Keratinocyte (primary cell): ENCODE measurements around the gene PSD4. TPM values are rescaled to one million over a fixed set of nuclear protein-coding genes. Genes with fewer than 3 reads are reported as not detected.

Experiments
- DNase-seq: peaks from one replicate; pipeline ENCODE4 v3.0.0-alpha.2; 2011; ENCODE audit warnings: low read depth, missing footprints, low spot score
- FAIRE-seq: peaks from 2 replicates; lab custom pipeline; 2011; peaks lifted over from hg19 to GRCh38; lab: Jason Lieb, UNC
- H2AFZ ChIP-seq: 2 replicates; pipeline ENCODE4 v1.6.0; 2012; ENCODE audit warnings: low read length, control low read depth, inconsistent platforms; ENCODE audit not compliant: control insufficient read depth
- H3K27ac ChIP-seq: 2 replicates; pipeline ENCODE4 v1.5.1; 2011; ENCODE audit warnings: low read length; ENCODE audit not compliant: control insufficient read depth, insufficient read depth
- H3K27me3 ChIP-seq: 3 replicates; pipeline ENCODE4 v1.6.0; 2011; ENCODE audit warnings: low read length; ENCODE audit not compliant: control insufficient read depth, insufficient read depth; ENCODE audit errors: extremely low read depth
- H3K36me3 ChIP-seq, 2 experiments: 2 replicates in 1 of 2; 3 replicates in 1 of 2; pipeline ENCODE4 v1.5.1; 2011; ENCODE audit warnings: low read length in 2 of 2, mild to moderate bottlenecking in 1 of 2; ENCODE audit not compliant: control insufficient read depth in 2 of 2, insufficient read depth in 2 of 2; ENCODE audit errors: extremely low read depth in 1 of 2
- H3K4me1 ChIP-seq: 3 replicates; pipeline ENCODE4 v1.5.1; 2011; ENCODE audit warnings: low read length; ENCODE audit not compliant: control insufficient read depth, insufficient read depth; ENCODE audit errors: extremely low read depth
- H3K4me2 ChIP-seq: 3 replicates; pipeline ENCODE4 v1.6.0; 2011; ENCODE audit warnings: low read depth, low read length; ENCODE audit not compliant: control insufficient read depth, insufficient read depth; ENCODE audit errors: extremely low read depth
- H3K4me3 ChIP-seq, 3 experiments: fragments of 200-600 bp in 1 of 3; sonication (generic) in 1 of 3; 2 replicates in 2 of 3; 3 replicates in 1 of 3; pipeline ENCODE4 v1.5.1; 2011 to 2016; ENCODE audit warnings: low read length in 3 of 3, mild to moderate bottlenecking in 3 of 3, control low read depth in 2 of 3, inconsistent platforms in 1 of 3, low read depth in 1 of 3, mixed read lengths in 1 of 3, mixed run types in 1 of 3, moderate library complexity in 1 of 3; ENCODE audit not compliant: control insufficient read depth in 2 of 3, insufficient read depth in 2 of 3; ENCODE audit errors: extremely low read depth in 1 of 3
- H3K79me2 ChIP-seq: 2 replicates; pipeline ENCODE4 v1.6.0; 2012; ENCODE audit warnings: low read length; ENCODE audit not compliant: control insufficient read depth, insufficient read depth
- H3K9ac ChIP-seq: 3 replicates; pipeline ENCODE4 v1.6.0; 2011; ENCODE audit warnings: low read length; ENCODE audit not compliant: control insufficient read depth, insufficient read depth; ENCODE audit errors: extremely low read depth
- H3K9me1 ChIP-seq: 3 replicates; pipeline ENCODE4 v1.6.0; 2011; ENCODE audit warnings: low read length; ENCODE audit not compliant: control insufficient read depth, insufficient read depth; ENCODE audit errors: extremely low read depth
- H3K9me3 ChIP-seq: 2 replicates; pipeline ENCODE4 v1.5.1; 2012; ENCODE audit warnings: low read depth, low read length; ENCODE audit not compliant: control insufficient read depth
- H4K20me1 ChIP-seq: 3 replicates; pipeline ENCODE4 v1.6.0; 2011; ENCODE audit warnings: low read length; ENCODE audit not compliant: control insufficient read depth, insufficient read depth; ENCODE audit errors: extremely low read depth
- CTCF ChIP-seq, 3 experiments: IDR thresholded peaks in 1 of 3; conservative IDR thresholded peaks in 1 of 3; optimal IDR thresholded peaks in 1 of 3; 2 replicates in 2 of 3; 3 replicates in 1 of 3; pipeline versions ENCODE3 to v1.5.1; 2011; ENCODE audit warnings: low read length in 3 of 3, mild to moderate bottlenecking in 3 of 3, moderate library complexity in 2 of 3, control low read depth in 1 of 3, inconsistent platforms in 1 of 3; ENCODE audit not compliant: insufficient read depth in 2 of 3; ENCODE audit errors: extremely low read depth in 1 of 3
- EZH2 ChIP-seq: IDR thresholded peaks from one replicate; pipeline ENCODE4 v1.6.1; 2012; ENCODE audit warnings: inconsistent platforms, mild to moderate bottlenecking, low read length, moderate library complexity
- dilution Hi-C: fragments of 300-500 bp; cut with MboI; formaldehyde crosslinking; loops from one replicate; pipeline ENCODE4 v1.7.0; 2020; ENCODE audit warnings: low sequenced_read_pairs; ENCODE audit not compliant: extremely low pct_ligation_motif_present
- polyA plus RNA-seq, 5 experiments: library from polyadenylated mRNA; depleted of rRNA in 3 of 5; stranded (reverse) in 3 of 5; stranded (forward) in 1 of 5; unstranded in 1 of 5; fragments of >200 nt; gene quantifications; 1 replicate in 1 of 5; 2 replicates in 3 of 5; 3 replicates in 1 of 5; pipeline versions ENCODE4 v1.2.1 to v1.2.3, GENCODE V29; 2011 to 2012; ENCODE audit warnings: missing spikeins in 2 of 5, low read depth in 1 of 5, low replicate concordance in 1 of 5

Gene PSD4
- polyA plus RNA-seq, 1 donor (not counting 4 experiments of a cell fraction or from before 2014, with no cell fraction given), result 11.1 TPM

GRCh38 chr2:113186433-113186796 lies 12.6 kb downstream of the PSD4 start:
- no peak overlapping the region for H3K27ac ChIP-seq
- H3K27me3 ChIP-seq, result no peaks in the 10 kb centered on the region
- TF ChIP-seq CTCF (optimal IDR thresholded peaks at IDR 0.05 in 1 of 3, IDR thresholded peaks at IDR 0.05 in 1 of 3, conservative IDR thresholded peaks at IDR 0.05 in 1 of 3; ENCODE audit: extremely low read depth in 1 of 3, insufficient read depth in 2 of 3, low read length in 3 of 3), result no peak
- no peak for TF ChIP-seq EZH2
- no peak for DNase-seq
- no peak overlapping the region for H2AFZ ChIP-seq
- H3K9ac ChIP-seq, result no peak overlapping the region
- H3K79me2 ChIP-seq, result no peaks in the 10 kb centered on the region
- no peak for FAIRE-seq
- peaks cover 1% of the 10 kb centered on the region for H3K4me1 ChIP-seq
- H3K36me3 ChIP-seq, result peaks cover 2 to 8% of the 10 kb centered on the region in 2 experiments
- H3K4me2 ChIP-seq, result no peak overlapping the region
- H4K20me1 ChIP-seq, result no peaks in the 10 kb centered on the region
- dilution Hi-C loops, result no loop called here
- no peak overlapping the region for H3K4me3 ChIP-seq
- H3K9me3 ChIP-seq, result no peaks in the 10 kb centered on the region
- H3K9me1 ChIP-seq, result no peaks in the 10 kb centered on the region

GRCh38 chr2:113187771-113188170 lies 14.0 kb downstream of the PSD4 start:
- dilution Hi-C loops, result no loop called here
- Histone ChIP-seq H3K79me2 (no peaks in the 10 kb centered on the region), H2AFZ (no peak overlapping the region), H3K27me3 (no peaks in the 10 kb centered on the region), H3K36me3 (peaks cover 2 to 11% of the 10 kb centered on the region in 2 experiments), H3K27ac (no peak overlapping the region), H4K20me1 (no peaks in the 10 kb centered on the region), H3K9ac (no peak overlapping the region), H3K4me1 (no peaks in the 10 kb centered on the region), H3K4me3 (no peak overlapping the region), H3K9me1 (no peaks in the 10 kb centered on the region), H3K4me2 (no peak overlapping the region), H3K9me3 (no peaks in the 10 kb centered on the region)
- no peak for DNase-seq
- no peak for FAIRE-seq
- no peak for TF ChIP-seq CTCF (optimal IDR thresholded peaks at IDR 0.05 in 1 of 3, IDR thresholded peaks at IDR 0.05 in 1 of 3, conservative IDR thresholded peaks at IDR 0.05 in 1 of 3; ENCODE audit: extremely low read depth in 1 of 3, insufficient read depth in 2 of 3, low read length in 3 of 3)
- no peak for TF ChIP-seq EZH2
